GM18508 (cell line): Measurements from ENCODE around the gene PREX1.

ENCODE experiments used
- ATAC-seq: cut with Tn5 transposase; IDR thresholded peaks from one replicate; pipeline ENCODE4 v1.9.1; 2021; ENCODE audit warnings: moderate number of reproducible peaks; ENCODE audit not compliant: insufficient read depth, unreplicated experiment

Gene PREX1

DNA sequence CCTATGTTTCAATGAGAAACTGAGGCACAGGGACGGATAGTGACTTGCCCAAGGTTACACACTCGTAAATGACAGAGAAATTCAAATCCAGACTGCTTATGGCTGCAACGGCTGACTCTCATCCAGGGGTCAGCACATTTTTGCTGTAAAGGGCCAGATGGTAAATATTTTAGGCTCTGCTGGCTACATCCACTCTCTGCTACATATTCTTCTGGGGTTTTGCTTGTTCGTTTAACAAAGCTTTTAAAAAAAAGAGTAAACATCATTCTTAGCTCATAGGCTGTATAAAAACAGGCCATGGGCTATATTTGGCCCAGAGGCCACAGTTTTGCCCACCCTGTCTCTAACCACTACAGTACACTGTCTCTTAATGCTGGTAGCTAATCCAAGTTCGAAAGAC, 103.4 kb downstream of the PREX1 start:
- no peak for ATAC-seq

DNA sequence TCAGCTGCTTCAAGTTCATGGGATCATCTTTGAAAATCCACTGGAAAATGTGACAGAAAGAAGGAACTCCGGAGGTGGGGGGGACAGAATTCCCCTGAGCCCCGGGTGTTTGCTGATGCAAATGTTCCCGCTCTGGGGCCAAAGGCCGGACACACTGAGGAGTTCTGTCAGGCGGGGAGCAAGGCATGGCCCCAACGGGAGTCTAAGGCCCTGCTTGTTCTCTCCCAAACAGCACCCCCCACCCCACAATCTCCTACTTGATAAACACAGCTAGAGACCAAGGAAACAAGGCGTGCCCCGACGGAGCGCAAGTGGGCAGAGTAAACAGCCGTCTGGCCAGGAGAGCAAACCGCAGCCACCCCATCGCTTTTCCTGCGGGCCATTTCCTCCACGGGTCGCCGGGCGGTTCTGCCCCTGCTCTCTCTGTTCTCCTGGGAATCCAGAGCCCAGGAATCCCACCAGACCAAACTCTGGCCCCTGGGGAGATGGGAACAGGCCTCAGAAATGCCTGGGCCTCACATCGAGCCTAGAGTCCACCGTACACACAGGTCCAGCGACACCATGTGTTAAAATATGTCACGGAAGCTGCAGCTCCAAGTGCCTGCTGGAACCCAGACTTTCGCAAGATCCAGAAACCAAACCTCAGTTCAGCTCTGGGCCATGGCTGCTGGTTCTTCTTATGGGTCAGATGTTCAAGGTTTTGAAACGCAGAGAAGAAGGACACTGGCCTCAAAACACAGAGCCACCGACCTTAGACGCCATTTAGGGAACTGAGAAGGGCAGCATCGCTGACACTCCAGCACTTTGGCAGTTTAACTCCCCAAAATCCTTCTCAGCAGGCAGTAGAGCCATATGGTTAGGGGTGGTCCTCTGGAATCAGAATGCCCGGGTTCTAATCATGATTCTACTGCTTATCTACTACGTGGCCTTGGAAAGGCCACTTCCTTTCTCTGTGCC, 104.2 kb downstream of the PREX1 start:
- ATAC-seq: no peak

DNA sequence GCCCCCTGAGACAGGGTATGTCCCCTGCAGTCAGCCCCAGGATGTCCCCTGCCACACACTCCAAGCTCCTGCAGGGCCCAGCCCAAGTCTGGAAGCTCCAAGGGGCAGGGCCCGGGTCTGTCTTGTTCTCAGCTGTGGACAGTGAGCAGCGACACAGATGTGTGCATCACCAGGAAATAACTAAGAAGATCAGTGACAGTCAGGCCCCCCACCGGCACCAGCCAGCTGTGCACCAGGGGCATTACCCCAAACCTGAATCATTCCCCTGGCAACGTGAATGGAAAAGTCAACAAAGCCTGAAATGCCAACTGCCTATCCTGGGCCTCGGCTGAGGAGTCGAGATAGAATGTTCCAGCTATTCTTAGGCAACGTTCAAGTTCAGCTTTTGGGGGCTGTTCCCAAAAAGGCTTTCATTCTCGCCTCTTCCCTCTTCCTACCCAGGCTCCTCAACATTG, 105.0 kb downstream of the PREX1 start:
- ATAC-seq: no peak

DNA sequence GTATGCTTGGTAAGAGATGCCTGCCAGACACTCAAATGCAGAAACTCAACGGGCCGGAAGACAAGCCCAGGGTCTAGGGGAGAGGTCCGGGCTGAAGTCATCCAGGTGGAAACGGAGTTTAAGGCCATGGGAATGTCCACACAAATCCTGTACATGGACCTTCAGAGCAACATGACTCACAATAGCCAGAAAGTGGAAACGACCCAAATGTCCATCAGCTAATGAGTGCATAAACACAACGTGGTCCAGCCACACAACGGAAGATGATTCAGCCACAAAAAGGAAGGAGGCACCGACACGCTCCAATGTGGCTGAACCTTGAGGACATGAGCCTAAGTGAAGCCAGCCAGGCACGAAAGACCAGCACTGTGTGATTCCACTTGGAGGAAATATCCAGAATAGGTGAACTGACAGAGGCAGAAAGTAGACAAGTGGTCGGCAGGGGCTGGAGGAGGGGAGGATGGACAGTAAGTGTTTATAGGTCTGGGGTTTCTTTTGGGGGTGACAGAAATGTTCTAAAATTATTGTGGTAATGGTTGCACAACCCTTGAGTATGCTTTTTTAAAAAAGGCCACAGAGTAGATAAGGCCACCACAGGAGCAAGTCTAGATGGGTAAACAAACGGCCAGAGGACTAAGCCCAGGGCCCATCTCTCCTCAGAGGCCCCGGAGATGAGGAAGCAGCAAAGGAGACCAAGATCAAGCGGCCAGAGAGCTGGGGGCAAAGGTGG, 105.6 kb downstream of the PREX1 start:
- ATAC-seq: no peak

DNA sequence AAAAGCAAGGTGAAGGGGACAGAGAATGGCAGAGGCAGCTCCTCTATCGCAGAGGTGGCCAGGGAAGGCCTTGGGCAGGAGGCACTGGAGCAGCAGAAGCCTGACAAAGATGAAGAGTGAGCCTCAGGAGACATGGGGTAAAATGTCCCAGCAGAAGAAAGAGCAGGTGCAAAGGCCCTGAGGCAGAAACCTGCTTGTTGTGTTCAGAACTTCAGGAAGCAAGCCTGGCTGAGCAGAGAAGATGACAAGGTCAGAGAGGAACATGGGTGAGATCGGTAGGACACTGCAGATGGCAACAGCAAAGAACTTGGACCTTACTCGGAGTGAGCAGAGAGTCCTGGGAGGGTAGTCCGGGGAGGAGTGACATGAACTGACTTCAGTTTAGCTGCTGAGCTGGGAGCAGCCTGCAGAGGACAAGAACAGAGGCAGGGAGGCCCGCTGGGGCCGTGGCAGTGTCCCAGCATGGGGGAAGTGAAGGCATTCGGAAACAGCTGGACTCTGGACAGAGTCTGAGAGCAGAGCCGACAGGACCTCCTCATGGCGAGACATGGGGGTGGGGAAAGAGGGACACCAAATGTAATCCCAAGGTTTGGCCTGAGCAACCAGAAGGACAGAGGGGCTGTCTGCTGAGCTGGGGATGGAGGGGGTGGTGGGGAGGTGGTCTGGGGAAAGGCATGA, 106.3 kb downstream of the PREX1 start:
- no peak for ATAC-seq

DNA sequence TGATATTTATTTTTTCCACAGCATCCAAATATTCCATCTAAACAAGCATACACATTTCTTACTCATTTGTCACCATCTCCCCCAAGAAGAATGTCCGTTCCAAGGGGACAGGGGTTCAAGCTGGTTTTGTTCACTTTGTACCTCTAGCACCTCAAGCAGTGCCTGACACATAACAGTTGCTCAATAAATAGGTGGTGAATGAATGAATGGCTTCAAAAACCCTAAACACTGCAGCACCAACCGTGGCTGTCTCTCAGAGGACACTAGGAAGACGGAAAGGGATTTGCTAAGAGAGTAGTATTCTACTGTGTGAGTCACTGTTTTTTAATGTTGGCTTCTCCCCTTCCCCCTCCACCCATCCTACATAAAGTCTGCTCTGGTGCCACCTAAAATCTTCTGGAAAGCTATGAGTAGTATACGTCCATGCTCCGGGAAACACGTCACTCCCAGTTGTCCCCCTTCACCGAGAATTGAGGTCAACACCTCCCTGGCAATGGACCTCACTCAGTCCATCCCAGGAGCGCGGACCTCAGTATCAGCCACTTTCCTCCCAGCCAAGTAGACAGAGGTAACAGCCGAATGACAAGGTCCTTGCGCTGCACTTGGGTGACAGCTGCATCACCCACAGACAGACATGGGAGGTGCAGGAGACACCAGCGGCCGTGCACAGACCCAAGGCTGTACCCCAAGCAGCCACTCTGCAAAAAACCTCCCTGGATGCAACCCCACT, 107.4 kb downstream of the PREX1 start:
- no peak for ATAC-seq

DNA sequence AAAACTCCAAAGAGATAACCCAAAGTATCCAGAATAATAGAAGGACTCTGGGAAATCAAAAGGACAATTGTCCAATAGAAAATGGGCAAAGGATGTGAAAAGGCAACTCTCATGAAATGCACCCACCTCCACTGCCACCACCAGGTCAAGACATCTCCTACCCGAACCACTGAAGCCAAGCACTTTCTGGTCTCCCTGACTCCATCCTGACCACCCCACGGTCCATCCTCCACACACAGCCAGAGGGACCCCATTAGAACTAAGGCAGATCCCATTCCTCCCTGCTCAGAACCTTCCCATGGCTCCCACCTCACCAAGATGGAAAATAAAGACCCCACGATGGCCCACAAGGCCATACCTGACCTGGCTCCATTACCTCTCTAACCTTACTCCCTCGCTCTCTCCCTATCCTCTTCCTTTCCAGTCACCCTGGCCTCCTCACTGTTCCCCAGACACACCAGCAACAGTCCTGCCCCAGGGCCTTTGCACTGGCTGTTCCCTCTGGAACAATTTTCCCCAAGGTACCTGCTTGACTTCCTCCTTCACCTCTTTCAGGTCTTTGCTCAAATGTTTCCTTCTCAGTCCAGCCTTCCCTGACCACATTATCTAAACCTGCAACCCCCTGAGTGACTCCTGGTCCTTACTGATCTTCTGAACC, 108.1 kb downstream of the PREX1 start:
- no peak for ATAC-seq

DNA sequence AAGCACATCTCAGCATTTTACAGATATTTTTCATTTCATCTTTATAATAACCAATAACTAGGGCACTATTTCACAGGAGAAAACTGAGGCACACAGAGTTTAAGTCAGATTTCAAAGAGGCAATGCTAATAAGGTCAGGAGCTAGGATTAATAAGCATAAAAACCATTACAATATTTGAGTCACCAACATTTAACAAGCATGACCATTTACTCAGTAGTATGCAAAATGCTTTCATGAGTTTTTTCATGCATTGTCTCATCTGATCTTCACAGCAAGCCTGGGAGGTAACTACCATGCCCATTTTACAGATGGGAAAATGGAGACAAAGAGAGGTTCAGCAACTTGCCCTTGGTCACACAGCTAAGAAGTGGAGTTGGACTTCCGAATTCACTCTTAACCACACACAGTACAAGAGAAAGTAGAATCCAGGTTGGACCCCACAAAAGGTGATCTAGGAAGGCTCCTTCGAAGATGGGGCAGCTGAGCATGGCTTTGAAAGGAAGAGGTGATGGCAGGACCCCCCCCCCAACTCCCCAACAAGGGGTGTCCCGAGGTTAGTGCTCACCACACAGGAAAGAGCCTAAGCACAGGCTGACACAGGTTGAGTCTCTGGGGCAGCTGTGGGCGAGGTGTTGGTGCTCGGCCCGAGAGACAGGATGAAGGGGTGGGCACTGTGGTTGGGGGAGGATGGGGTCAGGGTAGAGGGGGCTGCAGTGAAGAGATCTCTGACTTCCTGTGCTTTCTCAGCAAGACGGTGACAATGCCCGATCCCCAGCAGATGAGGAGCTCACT, 108.8 kb downstream of the PREX1 start:
- ATAC-seq: no peak

DNA sequence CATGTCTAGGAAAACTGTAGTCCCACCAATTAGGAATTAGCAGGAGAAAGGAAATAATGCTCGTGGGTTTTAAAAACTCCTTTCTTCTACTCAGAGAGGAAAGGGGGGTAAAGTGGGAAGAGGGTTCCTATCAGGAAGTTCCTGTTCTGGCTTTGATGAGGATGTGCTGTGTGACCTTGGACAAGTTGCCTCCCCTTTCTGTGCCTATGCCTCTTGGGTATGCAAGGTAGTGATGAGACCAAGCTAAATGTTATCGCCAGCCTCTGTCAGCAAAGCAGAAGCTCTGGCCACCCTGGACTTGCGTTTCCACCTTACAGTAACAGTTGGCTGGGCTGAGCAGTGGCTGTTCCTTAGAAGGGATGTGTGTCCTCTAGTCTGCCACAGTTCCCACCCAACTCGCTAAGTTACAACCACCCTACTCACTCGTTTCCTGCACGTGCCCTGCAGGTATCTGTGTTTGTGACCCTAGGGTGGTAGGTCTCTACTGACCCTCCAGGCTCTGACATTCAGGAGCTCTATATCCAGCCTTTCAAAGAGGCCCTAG, 110.0 kb downstream of the PREX1 start:
- ATAC-seq: no peak

DNA sequence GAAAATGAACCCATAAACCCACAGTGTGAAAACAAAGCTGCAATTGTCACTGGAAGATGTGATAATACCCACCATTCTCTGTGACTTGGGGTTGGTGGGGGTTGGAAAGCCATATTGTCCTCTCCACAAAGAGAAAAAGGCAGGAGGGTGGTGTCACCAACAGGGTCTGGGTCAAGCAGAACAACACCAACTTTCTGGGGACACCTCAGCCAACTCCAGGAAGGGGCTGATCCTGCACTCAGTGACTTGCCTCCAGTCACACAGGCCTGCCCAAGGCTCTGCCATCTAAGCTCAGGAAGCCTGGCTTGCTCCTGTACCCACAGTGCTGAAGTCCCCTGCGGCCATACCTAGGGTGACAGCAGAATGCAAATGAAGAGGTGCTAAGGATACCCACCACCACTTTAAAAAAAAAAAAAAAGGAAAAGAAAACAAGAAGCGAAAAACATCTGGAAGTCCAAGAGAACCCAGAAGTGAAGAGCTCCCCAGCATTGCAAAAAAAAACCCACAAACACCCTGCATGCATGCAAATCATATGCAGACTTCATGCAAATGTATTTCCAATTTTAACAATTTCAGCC, 110.6 kb downstream of the PREX1 start:
- no peak for ATAC-seq

DNA sequence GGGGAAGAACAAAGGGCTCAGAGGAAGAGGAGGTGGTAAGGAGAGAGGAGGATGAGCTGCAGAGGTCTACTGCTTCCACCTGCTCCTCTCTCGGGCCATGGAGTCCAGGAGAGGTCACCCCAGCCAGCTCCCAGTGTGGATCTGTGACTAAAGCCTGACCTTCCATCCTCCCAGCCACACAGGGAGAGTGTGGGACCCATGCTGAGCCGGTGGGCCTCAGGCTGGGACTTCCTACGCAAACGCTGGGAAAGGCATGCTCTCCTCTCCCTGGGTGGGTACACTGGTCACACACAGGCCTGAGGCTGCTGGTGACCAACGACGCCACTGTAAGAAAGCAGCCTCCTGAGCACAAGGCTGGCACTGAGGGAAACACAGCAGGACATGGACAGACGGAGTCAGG, 111.3 kb downstream of the PREX1 start:
- ATAC-seq: no peak

DNA sequence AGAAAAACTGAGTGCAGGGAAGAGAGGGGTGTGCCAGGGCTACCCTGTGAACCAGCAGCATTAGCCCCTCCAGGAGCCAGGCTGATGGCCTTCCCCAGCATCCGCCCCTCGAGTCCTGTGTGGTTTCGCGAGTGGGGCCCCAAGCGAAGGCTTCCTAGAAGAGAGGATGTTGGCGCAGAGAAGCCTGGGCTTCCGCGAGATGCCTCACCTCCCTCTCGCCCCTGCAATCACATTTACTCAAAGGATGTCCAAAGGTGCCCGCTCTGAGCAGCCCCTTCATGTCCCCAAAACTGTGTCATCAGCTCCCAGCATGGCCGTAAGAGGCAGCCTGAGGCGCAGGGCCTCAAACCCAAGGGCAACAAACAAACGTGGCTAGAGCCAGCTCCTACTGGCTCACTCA, 111.7 kb downstream of the PREX1 start:
- no peak for ATAC-seq

DNA sequence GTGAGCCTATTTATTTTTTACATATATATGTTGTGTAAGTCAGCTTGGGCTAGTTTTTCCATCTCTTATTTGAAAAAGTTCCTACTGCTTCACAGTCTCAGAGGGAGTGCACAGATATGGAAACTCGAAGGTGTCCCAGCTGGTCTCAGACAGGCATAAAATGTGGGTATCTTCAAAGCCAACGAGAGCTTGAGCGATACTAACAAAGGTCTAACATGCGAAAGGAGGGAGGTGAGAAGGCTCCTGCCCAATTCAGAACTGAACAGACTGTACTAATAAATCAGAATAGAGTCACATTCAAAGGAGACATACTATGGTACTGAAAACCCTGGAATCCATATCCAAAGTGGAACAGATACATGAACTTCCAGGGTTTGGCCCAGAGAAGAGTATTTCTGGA, 113.0 kb downstream of the PREX1 start:
- ATAC-seq: no peak

DNA sequence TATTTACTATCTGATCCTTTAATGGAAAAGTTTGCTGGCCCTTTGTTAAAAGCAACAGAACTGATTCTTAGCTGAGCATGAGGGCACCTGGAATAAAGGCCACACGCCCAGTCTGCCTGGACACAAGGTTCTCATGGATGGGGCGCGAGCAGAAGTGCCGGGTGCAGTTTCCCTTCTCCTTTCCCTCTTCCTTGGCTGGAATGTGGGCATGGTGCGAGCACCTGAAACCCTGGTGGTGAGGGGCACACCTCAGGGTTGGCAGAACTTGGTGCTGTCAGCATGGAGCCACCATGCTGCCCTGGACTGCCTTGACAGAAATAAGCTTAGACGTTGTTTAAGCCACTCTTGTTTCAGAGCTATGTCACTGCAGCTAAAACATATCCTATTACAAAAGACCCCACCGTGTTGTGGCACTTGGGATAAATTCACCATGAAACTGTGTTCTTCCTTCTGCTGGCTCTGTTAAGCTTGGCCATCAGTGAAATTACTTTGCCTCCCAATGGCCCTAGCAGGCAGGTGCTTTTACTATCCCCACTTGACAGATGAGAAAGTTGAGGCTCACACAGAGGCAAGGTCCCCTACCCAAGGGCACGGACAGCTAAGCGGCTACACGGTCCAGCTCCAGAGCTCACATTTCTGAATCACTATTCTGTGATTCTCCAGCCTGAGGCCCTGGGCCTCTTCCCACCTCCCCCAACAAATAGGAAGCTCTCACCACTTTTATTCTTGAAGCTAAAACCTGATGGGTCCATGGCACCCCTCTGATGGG, 115.9 kb downstream of the PREX1 start:
- ATAC-seq: no peak

DNA sequence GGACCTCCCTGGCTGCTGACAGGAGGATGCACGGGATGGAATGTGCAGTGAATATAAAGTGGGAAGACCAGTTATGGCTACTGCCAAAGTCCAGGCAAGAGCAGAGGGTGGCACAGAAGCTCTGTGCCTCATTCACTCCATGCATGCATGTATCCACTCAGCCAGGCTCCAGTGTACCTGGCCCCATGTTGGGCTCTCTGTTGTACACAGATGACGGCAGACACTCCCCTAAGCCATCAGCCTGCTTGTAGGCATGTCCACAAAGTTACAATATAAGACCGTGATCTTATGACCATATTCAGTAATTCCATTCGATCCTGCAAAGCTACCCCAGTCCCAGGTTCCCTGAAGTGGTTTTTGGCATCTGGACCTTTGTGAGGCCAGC, 116.8 kb downstream of the PREX1 start:
- ATAC-seq: no peak

DNA sequence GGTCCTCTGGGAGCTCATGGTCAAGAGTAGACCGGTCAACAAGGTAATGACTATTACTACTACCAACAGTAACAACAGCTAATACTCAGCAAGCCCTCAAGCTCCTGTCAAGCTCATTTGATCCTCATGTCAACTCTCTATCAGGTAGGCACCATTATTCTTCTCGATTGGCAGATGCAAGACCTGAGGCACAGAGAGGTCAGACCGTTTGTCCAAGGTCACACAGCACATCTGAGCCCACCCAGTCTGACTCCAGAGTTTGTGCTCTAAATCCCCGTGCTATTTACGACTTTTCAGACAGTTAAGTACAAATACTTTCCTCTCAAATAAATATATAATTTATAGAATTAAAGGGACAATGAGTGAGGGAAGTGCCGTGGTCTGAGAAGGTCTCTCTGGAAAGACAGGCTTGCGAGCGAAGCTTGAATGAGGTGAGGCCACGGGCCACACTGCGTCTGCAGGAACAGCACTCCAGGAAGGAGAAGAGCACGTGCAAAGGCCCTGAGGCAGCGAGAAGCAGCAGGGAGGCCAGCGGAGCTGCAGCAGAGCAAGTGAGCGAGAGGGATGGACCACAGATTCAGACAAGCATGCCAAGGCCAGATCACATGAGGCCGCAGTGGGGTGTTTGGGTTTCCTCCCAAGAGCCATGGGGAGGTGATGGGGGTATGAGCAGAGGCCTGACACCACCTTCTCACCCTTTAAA, 117.3 kb downstream of the PREX1 start:
- no peak for ATAC-seq

DNA sequence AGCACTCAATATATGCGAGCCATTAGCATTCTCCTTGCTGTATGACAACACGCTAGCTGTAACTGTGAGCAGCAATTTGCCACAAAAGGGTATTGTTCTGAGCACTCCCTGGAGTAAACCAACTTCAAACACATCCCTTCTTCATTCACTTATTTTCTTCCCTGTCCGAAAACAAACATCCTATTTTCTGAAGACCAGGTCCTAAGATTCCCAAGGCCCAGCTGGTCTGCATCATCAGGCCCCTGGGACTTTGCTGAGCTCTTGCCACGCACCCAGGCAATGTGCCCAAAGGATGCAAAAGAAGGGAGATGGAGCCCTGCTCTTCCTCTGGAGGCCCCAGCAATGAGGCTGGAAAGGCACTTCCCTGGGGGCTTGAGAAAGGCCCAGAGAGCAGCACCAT, 118.1 kb downstream of the PREX1 start:
- no peak for ATAC-seq
